CD1c-positive myeloid dendritic cell (primary cell): ENCODE results near the gene PHOX2A.
"Not testable (repeated sequence)": the region's sequence is repeated elsewhere in the genome, so short reads cannot be mapped to it uniquely, and the experiment has no call there.

Experiments
- DNase-seq: peaks from one replicate; pipeline ENCODE4 v3.0.0-alpha.2; 2016; ENCODE audit errors: extremely low spot score

The PHOX2A gene

DNA sequence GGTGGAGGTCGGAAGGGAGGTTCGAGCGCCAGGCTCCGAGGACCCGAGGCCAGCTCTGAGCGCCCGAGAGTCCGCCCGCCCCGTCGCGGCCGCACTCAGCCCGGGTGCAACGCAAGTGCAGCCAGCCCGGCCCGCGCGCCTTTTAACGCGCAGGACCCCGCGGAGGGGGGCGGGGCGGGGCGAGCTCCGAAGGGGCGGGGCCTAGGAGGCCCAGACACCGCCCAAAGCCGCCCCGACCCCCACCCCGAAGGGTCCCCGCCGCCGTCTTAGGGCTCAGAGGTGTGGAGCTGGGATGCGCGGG lies at the start of gene PHOX2A:
PHOX2A (minus strand) TSS at position 117 of the 301 bp plus-strand sequence. CDS start 172 bp downstream, outside the sequence.
- no peak for DNase-seq

GRCh38 chr11:72293391-72293790 lies 49.4 kb upstream of the PHOX2A start:
- no peak for DNase-seq

GRCh38 chr11:72292106-72292785 lies 48.3 kb upstream of the PHOX2A start:
- no peak for DNase-seq

- DNase-seq, result peak; percentile 69
Observed at GRCh38 chr11:72290741-72291140, 46.8 kb upstream of the PHOX2A start.

DNA sequence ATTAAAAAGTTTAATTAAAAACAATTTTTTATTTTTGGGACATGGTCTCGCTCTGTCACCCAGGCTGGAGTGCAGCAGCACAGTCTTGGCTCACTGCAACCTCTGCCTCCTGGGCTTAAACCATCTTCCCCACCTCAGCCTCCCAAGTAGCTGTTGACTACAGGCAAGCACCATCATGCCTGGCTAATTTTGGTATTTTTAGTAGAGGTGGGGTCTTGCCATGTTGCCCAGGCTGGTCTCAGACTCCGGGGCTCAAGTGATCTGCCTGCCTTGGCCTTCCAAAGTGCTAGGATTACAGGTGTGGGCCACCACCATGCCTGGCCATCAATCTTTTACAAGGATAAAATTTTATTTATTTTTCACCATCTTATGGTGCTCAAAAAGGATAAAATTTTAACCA lies 43.3 kb upstream of the PHOX2A start:
- DNase-seq, result no peak

DNA sequence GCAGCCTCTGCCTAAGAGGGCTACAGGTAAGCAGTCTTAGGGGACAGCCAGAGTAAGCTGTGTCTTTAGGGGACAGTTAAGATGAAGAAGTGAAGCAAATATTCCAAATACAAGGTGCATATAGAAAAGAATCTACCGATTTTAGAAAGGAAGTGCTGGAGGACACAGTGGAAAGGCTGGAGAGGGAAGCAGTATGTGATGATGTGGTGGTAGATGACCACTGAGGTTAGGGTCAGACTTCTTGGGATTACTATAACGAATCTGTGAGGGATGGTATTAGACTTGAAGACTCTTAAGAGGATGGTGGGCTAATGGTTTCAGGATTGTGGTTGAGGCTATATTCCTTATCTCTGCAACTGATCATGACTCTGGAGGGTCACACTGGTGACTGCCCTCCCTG lies 40.0 kb upstream of the PHOX2A start:
- no peak for DNase-seq

- no peak for DNase-seq
Observed at GRCh38 chr11:72280726-72281315, 36.8 kb upstream of the PHOX2A start.

GRCh38 chr11:72280037-72280436 lies 36.1 kb upstream of the PHOX2A start:
- DNase-seq, result no peak

GRCh38 chr11:72278905-72279304 lies 34.9 kb upstream of the PHOX2A start:
- DNase-seq, result no peak

DNA sequence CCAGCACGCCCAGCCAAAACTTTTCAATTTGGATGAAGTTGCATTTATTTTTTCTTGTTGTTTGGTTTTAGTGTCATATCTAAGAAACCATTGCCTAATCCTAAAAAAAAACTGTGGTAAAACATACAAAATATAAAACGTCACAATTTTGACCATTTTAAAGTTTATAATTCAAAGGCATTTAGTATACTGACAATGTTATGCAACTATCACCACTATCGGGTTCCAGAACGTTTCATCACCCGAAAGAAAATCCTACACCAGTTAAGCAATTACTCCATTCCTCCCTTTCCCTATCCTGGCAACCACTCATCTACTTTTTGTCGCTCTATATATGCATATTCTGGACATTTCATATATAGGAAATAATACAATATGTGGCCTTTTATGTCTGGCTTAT lies 30.5 kb upstream of the PHOX2A start:
- no peak for DNase-seq

DNA sequence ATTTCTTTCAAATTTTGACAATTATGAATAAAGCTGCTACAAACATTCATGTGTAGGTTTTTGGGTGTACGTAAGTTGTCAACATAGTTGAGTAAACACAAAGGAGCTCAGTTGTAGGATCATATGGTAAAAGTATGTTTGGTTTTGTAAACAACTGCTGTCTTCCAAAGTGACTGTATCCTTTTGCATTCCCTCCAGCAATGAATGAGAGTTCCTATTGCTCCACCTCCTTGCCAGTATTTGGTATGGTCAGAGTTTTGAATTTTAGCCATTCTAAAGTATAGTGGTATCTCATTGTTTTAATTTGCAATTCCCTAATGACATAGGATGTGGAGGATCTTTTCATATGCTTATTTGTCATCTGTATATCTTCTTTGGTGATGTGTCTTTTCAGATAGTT lies 28.0 kb upstream of the PHOX2A start:
- no peak for DNase-seq

- DNase-seq, result no peak
Observed at GRCh38 chr11:72267956-72268617, 24.1 kb upstream of the PHOX2A start.

DNA sequence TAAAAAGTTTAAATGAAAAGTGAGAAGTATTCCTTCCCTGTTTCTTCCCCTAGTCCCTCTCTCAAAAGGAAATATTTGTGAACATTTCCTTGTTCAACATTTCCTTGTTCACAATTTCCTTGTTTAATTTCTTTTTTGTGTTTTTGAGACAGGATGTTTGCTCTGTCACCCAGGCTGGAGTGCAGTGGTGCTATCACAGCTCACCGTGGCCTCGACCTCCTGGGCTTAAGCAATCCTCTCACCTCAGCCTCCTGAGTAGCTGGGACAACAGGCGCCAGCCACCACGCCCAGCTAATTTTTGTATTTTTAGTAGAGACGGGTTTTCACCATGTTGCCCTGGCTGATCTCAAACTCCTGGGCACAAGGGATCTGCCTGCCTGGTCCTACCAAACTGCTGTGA lies 23.0 kb upstream of the PHOX2A start:
- not testable (repeated sequence) for DNase-seq

DNA sequence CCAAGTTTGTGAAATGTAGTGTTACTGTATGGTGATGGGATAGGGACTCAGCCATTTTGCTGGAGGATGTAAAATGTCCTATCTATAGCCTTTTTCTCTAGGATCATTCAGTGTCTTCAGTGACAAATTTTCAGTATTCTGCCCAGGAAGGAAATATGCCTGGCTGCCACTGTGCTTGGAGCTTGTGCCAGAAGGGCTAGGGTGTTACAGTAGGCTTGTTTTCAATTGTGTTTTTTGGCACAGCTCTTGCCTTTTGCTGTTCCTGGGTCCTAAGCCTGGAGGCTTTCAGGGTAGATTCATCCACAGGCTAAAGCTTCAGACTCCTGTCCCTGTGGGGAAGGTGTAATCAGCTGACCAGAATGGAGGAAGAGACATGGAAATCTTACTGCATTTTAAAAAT lies 22.0 kb upstream of the PHOX2A start:
- no peak for DNase-seq

- DNase-seq, result peak; percentile 24
Observed at GRCh38 chr11:72263361-72263760, 19.4 kb upstream of the PHOX2A start.

GRCh38 chr11:72260574-72260973 lies 16.6 kb upstream of the PHOX2A start:
- no peak for DNase-seq

DNA sequence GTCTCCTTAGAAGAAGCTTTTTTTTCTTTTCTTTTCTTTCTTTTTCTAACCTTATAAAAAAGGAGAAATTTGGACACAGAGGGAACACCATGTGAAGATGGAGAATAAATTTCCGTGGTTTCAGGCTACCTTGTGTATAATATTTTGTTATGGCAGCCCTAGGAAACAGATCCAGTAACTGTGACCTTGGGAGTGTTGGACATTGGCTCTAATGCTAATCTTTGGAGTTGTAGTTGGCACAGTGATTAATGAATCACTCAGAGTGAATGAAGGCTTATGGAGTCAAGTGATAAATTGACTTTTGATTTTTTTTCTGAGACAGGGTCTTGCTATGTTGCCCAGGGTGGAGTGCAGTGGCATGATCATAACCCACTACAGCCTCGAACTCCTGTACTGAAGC lies 15.5 kb upstream of the PHOX2A start:
- DNase-seq, result no peak

DNA sequence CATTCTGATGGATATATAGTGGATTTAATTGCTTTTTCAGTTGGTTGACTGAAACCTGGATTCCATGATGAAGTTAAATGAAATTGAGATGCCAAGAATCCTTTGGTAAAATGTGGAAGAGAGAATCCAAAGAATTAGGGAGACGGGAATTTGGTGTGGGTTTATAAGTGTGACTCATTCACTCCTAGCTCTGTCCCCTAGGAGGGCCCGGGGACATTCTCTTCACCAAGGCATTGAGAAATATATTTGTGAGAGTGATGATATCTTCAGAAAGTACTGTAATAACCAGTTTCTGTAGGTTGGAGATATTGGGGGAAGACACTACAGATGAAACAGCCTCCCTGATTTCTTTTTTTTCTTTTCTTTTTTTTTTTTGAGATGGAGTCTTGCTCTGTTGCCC lies 13.6 kb upstream of the PHOX2A start:
- no peak for DNase-seq

DNA sequence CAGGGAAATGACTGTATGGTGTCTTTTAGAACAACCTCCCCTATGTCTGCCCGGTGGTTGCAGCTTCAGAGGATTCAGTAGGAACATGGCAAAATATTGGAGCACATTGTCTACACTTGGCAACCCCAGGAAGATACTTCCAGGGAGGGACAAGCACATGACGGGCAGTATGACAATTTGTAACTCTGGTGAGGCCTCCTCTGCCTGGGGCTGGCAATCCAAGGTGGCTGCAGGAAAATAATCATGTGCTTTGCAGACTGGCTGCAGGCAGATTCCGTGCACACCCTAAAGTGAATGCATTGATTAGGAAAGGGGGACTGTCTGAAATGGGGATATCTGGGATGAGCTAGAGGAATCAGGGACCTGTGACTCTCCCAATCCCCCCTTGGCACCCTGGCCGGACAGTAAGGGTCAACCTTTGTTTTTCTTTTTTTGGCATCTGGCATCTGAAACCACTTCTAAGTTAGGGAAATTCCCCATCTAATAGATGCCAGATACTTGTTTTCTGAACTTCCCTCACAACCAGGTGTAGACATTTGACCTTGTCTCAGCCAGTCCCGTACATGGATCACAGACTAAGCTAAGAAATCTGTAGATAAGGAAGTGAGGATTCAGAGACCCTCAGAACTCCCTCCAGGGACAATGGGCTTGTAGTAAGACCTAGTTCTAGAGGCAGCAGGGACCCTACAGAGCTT lies 10.5 kb upstream of the PHOX2A start:
- DNase-seq, result no peak

GRCh38 chr11:72253392-72253791 lies 9.4 kb upstream of the PHOX2A start:
- no peak for DNase-seq

GRCh38 chr11:72251614-72252013 lies 7.6 kb upstream of the PHOX2A start:
- DNase-seq, result no peak

DNA sequence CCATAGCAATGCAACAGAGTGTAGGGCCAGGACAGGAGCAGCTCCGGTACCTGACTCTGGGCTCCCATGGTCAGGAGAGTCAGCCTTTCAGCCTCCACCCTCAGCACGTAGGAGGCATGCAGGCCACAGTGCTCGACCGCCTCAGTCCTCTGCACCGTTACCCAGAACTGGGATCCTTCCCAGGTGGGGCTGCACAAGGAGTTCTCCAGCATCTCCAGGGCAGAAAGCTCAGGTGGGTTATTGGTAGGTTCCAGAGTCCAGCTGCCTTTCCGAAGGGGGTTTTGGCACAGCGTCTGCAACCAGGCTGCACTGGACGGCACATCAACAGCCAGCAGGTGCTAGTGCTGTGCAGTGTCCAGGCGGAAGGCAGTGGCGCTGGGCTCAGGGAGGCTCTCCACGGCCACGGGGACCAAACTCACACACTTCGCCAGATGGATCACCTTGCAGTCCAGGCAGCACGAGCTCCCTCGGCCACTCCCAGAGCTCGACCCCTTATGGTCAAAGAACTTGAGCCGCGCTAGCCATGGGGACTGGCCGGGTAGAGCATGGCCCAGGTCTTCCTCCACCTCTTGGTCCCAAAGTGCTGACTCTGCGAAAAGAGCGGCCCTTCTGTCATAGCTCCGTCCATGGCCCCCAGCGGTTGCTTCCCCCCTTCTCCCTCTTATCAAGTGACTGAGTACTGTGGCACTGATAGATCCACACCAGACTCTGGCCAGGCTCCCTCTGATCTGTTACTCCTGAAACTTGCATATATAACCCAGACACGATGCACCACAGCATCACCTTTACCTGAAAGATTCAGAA lies 6.9 kb upstream of the PHOX2A start:
- no peak for DNase-seq
